ENCODE data around the gene VKORC1L1. TPM values are rescaled to one million over a fixed set of nuclear protein-coding genes. Genes with fewer than 3 reads are reported as not detected.

VKORC1L1 gene
- total and polyA plus RNA-seq, 7 donors, result 3.9 to 20.3 (median 15.1) TPM

- no peak overlapping the region for H3K4me3 ChIP-seq
- no peak for DNase-seq
- H3K27me3 ChIP-seq, result no peaks in the 10 kb centered on the region
- intact Hi-C loops (cut with DNase I), result no loop called here
- TF ChIP-seq CTCF (IDR thresholded peaks at IDR 0.05) (no peak), POLR2A (IDR thresholded peaks at IDR 0.05) (no peak), POLR2AphosphoS5 (IDR thresholded peaks at IDR 0.05) (no peak), EP300 (IDR thresholded peaks at IDR 0.05) (no peak)
- 42 to 46% methylated on average over 2 of the region's 2 CpGs for WGBS, 2 donors
- no peak overlapping the region for H3K27ac ChIP-seq
- no peaks in the 10 kb centered on the region for H3K9me3 ChIP-seq
- peaks cover 0 to 5% (median 0%) of the 10 kb centered on the region in 4 donors for H3K4me1 ChIP-seq
- no peaks in the 10 kb centered on the region for H3K36me3 ChIP-seq
Measured at GRCh38 chr7:65910237-65910636, 37.4 kb downstream of the VKORC1L1 start.

GRCh38 chr7:65912237-65912636 lies 39.4 kb downstream of the VKORC1L1 start:
- Histone ChIP-seq H3K9me3 (no peaks in the 10 kb centered on the region), H3K4me1 (peaks cover 0 to 5% (median 0%) of the 10 kb centered on the region in 4 donors), H3K27me3 (no peaks in the 10 kb centered on the region), H3K36me3 (no peaks in the 10 kb centered on the region), H3K4me3 (no peak overlapping the region), H3K27ac (no peak overlapping the region)
- intact Hi-C loops (cut with DNase I), result no loop called here
- WGBS, 2 donors, result 91 to 95% methylated on average over 7 of the region's 7 CpGs
- TF ChIP-seq POLR2AphosphoS5 (IDR thresholded peaks at IDR 0.05), result no peak
- no peak for TF ChIP-seq EP300 (IDR thresholded peaks at IDR 0.05)
- TF ChIP-seq CTCF (IDR thresholded peaks at IDR 0.05), result no peak
- no peak for TF ChIP-seq POLR2A (IDR thresholded peaks at IDR 0.05)
- DNase-seq, result no peak

GRCh38 chr7:65915921-65916657 lies 43.2 kb downstream of the VKORC1L1 start:
- H3K4me1 ChIP-seq, result no peaks in the 10 kb centered on the region
- TF ChIP-seq POLR2AphosphoS5 (IDR thresholded peaks at IDR 0.05) (no peak), POLR2A (IDR thresholded peaks at IDR 0.05) (no peak), EP300 (IDR thresholded peaks at IDR 0.05) (no peak), CTCF (IDR thresholded peaks at IDR 0.05) (no peak)
- H3K4me3 ChIP-seq, result no peak overlapping the region
- no peaks in the 10 kb centered on the region for H3K36me3 ChIP-seq
- intact Hi-C loops (cut with DNase I), result no loop called here
- WGBS, 2 donors, result 90 to 97% methylated on average over 8 of the region's 8 CpGs
- no peak for DNase-seq
- H3K27me3 ChIP-seq, result no peaks in the 10 kb centered on the region
- H3K27ac ChIP-seq, result no peak overlapping the region
- H3K9me3 ChIP-seq, result no peaks in the 10 kb centered on the region

GRCh38 chr7:65923316-65923715 lies 50.4 kb downstream of the VKORC1L1 start:
- DNase-seq, result no peak
- no peaks in the 10 kb centered on the region for H3K36me3 ChIP-seq
- H3K4me3 ChIP-seq, result no peak overlapping the region
- no peak overlapping the region for H3K27ac ChIP-seq
- 44 to 79% methylated on average over 4 of the region's 4 CpGs for WGBS, 2 donors
- intact Hi-C loops (cut with DNase I), result no loop called here
- no peaks in the 10 kb centered on the region for H3K27me3 ChIP-seq
- no peak for TF ChIP-seq CTCF (IDR thresholded peaks at IDR 0.05)
- no peak for TF ChIP-seq POLR2AphosphoS5 (IDR thresholded peaks at IDR 0.05)
- no peak for TF ChIP-seq POLR2A (IDR thresholded peaks at IDR 0.05)
- no peak for TF ChIP-seq EP300 (IDR thresholded peaks at IDR 0.05)
- no peaks in the 10 kb centered on the region for H3K9me3 ChIP-seq
- H3K4me1 ChIP-seq, result no peaks in the 10 kb centered on the region

- H3K4me3 ChIP-seq, result no peak overlapping the region
- H3K4me1 ChIP-seq, result no peaks in the 10 kb centered on the region
- intact Hi-C loops (cut with DNase I), result no loop called here
- TF ChIP-seq EP300 (IDR thresholded peaks at IDR 0.05), result no peak
- no peak for TF ChIP-seq POLR2A (IDR thresholded peaks at IDR 0.05)
- no peak for TF ChIP-seq CTCF (IDR thresholded peaks at IDR 0.05)
- TF ChIP-seq POLR2AphosphoS5 (IDR thresholded peaks at IDR 0.05), result no peak
- no peaks in the 10 kb centered on the region for H3K9me3 ChIP-seq
- WGBS, 2 donors, result 90 to 91% methylated on average over 4 of the region's 4 CpGs
- H3K27ac ChIP-seq, result no peak overlapping the region
- no peak for DNase-seq
- H3K36me3 ChIP-seq, result no peaks in the 10 kb centered on the region
- no peaks in the 10 kb centered on the region for H3K27me3 ChIP-seq
Measured at GRCh38 chr7:65924193-65924592, 51.3 kb downstream of the VKORC1L1 start.

Data from sigmoid colon (tissue), 7 donors.